Stimulated activated effector memory CD8-positive, alpha-beta T cell treated with anti-CD3 and anti-CD28 coated beads, Interleukin-12 subunit alpha, Interleukin-12 subunit beta, amount 100 ng/mL, for 72 hours (primary cell): ENCODE data around the gene NR0B1.

Experiments used
- ATAC-seq: fragments of 150-1000 bp; cut with Tn5 transposase; 2 replicates; pipeline ENCODE4 v1.10.0; 2021
- DNase-seq, 2 donors: peaks; one replicate each; pipeline ENCODE4 v3.0.0; 2021 to 2022; ENCODE audit warnings: low spot score in 2 of 2
- H3K27ac Mint-ChIP-seq: one replicate; pipeline ENCODE4 v1.8.0; 2022; ENCODE audit warnings: mild to moderate bottlenecking, mixed read lengths
- H3K36me3 Mint-ChIP-seq: one replicate; pipeline ENCODE4 v1.8.0; 2022; ENCODE audit warnings: mild to moderate bottlenecking, mixed read lengths
- H3K4me1 Mint-ChIP-seq: one replicate; pipeline ENCODE4 v1.8.0; 2022; ENCODE audit warnings: mixed read lengths
- H3K4me3 Mint-ChIP-seq: one replicate; pipeline ENCODE4 v1.8.0; 2022; ENCODE audit warnings: mild to moderate bottlenecking, mixed read lengths
- H3K9me3 Mint-ChIP-seq: one replicate; pipeline ENCODE4 v1.8.0; 2022; ENCODE audit warnings: mixed read lengths

The NR0B1 gene, protein sequence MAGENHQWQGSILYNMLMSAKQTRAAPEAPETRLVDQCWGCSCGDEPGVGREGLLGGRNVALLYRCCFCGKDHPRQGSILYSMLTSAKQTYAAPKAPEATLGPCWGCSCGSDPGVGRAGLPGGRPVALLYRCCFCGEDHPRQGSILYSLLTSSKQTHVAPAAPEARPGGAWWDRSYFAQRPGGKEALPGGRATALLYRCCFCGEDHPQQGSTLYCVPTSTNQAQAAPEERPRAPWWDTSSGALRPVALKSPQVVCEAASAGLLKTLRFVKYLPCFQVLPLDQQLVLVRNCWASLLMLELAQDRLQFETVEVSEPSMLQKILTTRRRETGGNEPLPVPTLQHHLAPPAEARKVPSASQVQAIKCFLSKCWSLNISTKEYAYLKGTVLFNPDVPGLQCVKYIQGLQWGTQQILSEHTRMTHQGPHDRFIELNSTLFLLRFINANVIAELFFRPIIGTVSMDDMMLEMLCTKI

DNA sequence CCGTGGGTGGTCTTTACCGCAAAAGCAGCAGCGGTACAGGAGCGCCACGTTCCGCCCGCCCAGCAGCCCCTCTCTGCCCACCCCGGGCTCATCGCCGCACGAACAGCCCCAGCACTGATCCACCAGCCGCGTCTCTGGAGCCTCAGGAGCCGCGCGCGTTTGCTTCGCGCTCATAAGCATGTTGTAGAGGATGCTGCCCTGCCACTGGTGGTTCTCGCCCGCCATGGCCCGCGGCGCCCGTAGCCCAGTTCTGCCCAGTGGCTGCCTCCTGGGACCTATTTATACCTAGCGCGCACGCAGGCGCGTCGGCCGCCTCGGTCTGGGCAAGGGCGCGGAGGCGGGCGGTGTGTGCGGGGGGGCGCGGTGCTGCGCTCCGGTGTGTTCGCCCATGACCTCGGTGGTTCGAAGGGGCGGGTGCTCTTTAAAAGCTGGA is at the start of gene NR0B1:
NR0B1 (minus strand) TSS at position 252 of the 433 bp plus-strand sequence; CDS start at position 225, 27 bp downstream.
- H3K9me3 Mint-ChIP-seq = no peaks in the 10 kb centered on the region
- no peaks in the 10 kb centered on the region for H3K36me3 Mint-ChIP-seq
- no peak within 1 kb of the TSS for H3K27ac Mint-ChIP-seq
- no peaks in the 10 kb centered on the region for H3K4me1 Mint-ChIP-seq
- DNase-seq = no peak
- no peak within 1 kb of the TSS for H3K4me3 Mint-ChIP-seq
- no peak for ATAC-seq

DNA sequence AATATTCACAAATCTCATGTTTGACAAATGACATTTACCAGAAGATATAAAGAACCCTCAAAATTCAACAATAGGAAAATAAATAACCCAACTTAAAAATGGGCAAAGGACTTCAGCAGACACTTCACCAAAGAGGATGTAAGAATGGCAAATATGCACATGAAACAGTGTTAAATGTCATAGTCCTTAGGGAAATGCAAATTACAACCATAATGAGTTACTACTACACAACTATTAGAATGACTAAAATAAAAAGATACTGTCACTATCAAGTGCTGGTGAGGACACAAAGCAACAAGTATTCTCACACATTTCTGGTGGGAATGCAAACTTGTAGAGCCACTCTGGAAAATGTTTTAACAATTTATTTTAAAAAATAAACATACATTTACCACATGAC is 40.8 kb upstream of the NR0B1 start:
- ATAC-seq (no peak), DNase-seq (no peak)
- Mint-ChIP-seq H3K9me3 (no peaks in the 10 kb centered on the region), H3K4me3 (no peak overlapping the region), H3K27ac (no peak overlapping the region), H3K4me1 (no peaks in the 10 kb centered on the region), H3K36me3 (no peaks in the 10 kb centered on the region)

DNA sequence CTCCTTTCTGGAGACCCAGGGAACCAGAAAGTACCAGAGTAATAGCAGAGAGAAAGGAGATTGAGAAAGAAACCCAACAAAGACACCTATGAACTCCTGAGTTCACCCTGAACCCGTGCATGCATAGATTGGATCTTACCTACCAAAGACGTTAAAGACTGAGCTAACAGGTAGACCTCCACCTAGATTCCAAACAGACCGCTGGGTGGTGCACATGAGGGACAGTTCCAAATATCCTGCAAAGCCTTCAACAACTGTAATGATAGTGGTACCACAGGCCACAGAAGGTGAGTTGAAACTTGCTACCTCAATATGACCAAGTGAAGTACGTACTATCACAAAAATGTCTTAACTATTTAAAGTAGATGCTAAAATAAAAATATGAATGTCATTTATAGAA is 34.0 kb upstream of the NR0B1 start:
- no peak for DNase-seq
- H3K27ac Mint-ChIP-seq = no peak overlapping the region
- H3K4me3 Mint-ChIP-seq = no peak overlapping the region
- no peak for ATAC-seq
- H3K36me3 Mint-ChIP-seq = no peaks in the 10 kb centered on the region
- peaks cover 3% of the 10 kb centered on the region for H3K9me3 Mint-ChIP-seq
- H3K4me1 Mint-ChIP-seq = no peaks in the 10 kb centered on the region

DNA sequence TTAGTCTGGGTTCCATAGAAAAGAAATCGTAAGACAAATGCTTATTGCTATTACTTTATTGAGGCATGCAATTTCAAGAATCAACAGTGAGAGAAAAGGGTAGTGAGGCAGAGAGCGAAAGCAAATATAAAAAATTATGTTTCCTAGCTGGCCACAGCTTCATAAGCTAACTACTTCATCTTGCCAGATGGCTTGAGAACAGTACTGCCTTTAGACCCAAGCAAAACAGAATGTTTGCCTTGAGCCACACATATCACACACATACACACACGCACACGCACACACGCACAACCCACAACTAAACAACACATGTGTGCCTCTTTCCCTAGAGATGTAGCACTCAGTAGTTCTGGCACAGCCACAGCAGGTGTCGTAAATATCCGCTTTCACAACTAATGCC is 31.6 kb upstream of the NR0B1 start:
- peaks cover 3% of the 10 kb centered on the region for H3K9me3 Mint-ChIP-seq
- no peak for ATAC-seq

DNA sequence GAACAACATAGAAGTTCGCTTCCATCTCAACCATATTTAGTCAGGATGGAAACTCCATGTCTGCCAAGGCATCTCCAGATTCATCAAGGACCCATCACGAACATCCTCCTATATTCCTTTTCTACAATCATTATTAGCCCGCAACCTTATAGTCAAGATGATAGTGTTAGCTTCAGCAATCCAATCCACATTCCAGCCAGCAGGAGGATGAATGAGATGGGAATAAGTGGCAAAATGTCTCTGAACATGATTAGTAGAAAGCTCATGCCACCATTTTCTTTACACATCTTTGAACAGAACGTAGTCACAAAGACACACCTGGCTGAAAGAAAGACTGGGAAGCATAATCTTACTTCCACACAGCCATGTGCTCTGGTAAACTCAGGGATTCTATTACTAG is 18.6 kb upstream of the NR0B1 start:
- H3K4me3 Mint-ChIP-seq = no peak overlapping the region
- ATAC-seq (no peak), DNase-seq (no peak)
- peaks cover 3% of the 10 kb centered on the region for H3K9me3 Mint-ChIP-seq
- no peaks in the 10 kb centered on the region for H3K4me1 Mint-ChIP-seq
- no peak overlapping the region for H3K27ac Mint-ChIP-seq
- no peaks in the 10 kb centered on the region for H3K36me3 Mint-ChIP-seq

More for the DNA sequence above, 31.6 kb upstream of the NR0B1 start:
- no peaks in the 10 kb centered on the region for H3K36me3 Mint-ChIP-seq
- no peak for DNase-seq
- H3K4me3 Mint-ChIP-seq = no peak overlapping the region
- no peaks in the 10 kb centered on the region for H3K4me1 Mint-ChIP-seq
- no peak overlapping the region for H3K27ac Mint-ChIP-seq

DNA sequence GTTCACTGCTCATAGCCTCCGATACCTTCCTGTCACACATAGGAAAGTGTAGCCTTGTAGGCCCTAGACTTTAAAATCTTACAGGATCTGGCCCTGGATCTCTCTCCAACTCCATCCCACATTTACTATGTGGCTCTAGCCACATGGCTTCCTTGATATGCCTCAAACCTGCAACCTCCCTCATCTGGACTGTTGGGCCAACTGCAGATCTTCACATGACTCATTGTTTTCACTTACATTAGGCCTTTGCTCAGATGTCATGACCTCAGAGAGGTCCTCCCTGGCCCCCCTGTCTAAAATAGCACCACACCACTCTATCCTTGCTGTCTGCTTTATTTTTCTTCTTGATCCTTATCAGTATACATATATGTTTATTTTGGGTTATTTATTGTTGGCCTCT is 8.1 kb upstream of the NR0B1 start:
- Mint-ChIP-seq H3K4me1 (no peaks in the 10 kb centered on the region), H3K36me3 (no peaks in the 10 kb centered on the region), H3K4me3 (no peak overlapping the region), H3K27ac (no peak overlapping the region), H3K9me3 (no peaks in the 10 kb centered on the region)
- no peak for ATAC-seq
- no peak for DNase-seq

DNA sequence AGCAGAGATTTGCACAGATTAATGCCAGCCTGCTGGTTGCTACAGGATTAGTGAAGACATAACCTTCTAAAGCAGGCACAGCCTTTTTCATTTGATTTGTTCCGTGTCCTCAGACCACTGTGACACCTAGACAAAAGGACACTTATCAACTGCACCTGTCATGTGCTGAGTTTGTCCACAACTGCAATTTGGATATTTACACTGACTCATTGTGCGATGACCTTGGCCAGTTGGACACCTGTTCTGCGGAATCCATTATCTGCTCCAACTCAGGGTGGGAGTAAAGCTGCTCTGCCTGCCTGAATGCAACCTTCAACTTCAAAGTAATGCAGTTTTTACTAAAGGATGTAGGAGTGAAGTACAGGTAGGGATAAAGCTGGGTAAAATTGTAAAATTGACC is 4.1 kb upstream of the NR0B1 start:
- no peaks in the 10 kb centered on the region for H3K4me1 Mint-ChIP-seq
- H3K9me3 Mint-ChIP-seq = no peaks in the 10 kb centered on the region
- DNase-seq (no peak), ATAC-seq (no peak)
- H3K4me3 Mint-ChIP-seq = no peak overlapping the region
- no peaks in the 10 kb centered on the region for H3K36me3 Mint-ChIP-seq
- no peak overlapping the region for H3K27ac Mint-ChIP-seq

DNA sequence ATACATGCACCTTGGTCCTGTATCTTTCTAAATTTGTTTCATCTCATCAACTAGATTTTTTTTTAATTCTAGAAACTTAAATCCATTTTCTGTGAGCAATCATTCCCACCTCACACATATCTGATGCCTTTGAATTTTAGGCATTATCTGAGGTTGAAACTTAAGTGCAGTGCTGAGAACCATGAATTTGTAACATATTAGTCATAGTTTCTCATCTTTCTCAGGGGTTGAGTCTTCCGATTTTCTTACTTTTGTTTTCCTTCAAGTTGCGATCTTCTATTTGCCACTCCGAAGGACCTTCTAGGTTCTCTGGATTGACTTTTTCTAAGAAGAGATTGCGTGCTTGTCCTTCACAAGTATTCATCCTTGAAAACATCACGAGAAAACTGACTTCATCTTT is 3.7 kb upstream of the NR0B1 start:
- Mint-ChIP-seq H3K4me3 (no peak overlapping the region), H3K4me1 (no peaks in the 10 kb centered on the region), H3K36me3 (no peaks in the 10 kb centered on the region), H3K9me3 (no peaks in the 10 kb centered on the region), H3K27ac (no peak overlapping the region)
- no peak for DNase-seq
- ATAC-seq = no peak

DNA sequence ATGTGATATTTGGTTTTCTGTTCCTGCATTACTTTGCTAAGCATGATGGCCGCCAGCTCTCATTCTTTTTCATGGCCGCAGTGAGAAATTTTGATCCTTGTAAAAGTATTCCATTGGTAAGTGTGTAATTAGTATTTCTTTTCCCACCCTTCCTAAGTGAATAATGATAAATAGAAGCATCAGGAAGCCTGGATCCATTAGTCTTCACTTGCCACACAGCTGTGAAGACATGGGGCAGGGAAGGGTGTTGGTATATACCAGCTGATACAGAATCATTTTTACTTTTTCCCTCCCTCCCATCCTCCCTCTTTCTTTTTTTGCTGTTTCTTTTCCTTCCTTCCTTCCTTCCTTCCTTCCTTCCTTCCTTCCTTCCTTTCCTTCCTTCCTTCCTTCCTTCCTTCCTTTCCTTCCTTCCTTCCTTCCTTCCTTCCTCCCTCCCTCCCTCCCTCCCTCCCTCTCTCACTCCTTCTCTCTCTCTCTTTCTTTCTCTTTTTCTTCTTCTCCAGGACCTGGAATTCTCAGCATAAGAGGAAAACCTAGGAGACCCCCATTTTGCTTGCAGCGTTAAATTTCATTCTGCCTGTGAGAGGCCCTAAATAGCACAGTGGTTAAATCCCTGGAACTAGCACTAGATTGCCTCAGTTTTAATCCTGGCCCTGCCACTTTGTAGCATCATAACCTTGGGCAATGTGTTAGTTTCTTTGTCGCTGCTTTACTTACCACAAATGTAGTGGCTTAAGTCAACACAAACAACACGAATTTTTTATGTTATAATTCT is 1.4 kb upstream of the NR0B1 start:
- Mint-ChIP-seq H3K9me3 (no peaks in the 10 kb centered on the region), H3K4me1 (no peaks in the 10 kb centered on the region), H3K4me3 (no peak overlapping the region), H3K36me3 (no peaks in the 10 kb centered on the region), H3K27ac (no peak overlapping the region)
- ATAC-seq (no peak), DNase-seq (no peak)

DNA sequence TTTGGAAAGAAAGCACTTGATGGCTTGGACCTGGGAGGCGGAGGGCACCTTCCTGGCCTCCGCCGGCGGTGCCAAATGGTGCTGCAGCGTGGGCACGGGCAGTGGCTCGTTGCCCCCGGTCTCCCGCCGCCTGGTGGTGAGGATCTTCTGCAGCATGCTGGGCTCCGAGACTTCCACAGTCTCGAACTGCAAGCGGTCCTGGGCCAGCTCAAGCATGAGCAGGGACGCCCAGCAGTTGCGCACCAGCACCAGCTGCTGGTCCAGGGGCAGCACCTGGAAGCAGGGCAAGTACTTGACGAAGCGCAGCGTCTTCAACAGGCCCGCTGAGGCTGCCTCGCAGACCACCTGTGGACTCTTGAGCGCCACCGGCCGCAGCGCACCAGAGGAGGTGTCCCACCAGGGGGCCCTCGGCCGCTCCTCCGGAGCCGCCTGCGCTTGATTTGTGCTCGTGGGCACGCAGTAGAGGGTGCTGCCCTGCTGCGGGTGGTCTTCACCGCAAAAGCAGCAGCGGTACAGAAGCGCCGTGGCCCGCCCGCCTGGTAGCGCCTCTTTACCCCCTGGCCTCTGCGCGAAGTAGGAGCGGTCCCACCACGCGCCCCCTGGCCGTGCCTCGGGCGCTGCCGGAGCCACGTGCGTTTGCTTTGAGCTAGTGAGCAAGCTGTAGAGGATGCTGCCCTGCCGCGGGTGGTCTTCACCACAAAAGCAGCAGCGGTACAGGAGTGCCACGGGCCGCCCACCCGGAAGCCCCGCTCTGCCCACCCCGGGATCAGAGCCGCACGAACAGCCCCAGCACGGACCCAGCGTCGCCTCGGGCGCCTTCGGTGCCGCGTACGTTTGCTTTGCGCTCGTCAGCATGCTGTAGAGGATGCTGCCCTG is 689 bp downstream of the NR0B1 start:
- Mint-ChIP-seq H3K4me3 (no peak overlapping the region), H3K36me3 (no peaks in the 10 kb centered on the region), H3K27ac (no peak overlapping the region), H3K9me3 (no peaks in the 10 kb centered on the region), H3K4me1 (no peaks in the 10 kb centered on the region)
- ATAC-seq = no peak
- no peak for DNase-seq

DNA sequence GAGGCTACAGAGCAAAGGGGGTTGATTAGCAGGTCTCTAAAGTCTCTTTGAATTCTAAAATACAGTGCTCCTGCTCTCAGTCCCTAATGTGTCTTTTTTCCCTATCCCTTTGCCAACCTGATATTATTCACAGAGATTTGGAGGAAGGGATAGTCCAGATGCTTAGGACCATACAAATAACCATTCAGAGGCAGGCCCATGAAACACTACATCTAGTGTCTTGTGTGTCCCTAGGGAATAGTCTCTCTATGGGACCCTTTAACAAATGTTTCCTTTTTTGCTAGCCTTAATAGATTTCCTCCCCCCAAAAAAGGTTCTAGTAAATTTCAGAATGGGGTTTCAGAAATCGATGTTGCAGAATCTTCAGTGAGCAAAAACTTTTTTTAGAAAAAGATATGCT is 1.7 kb downstream of the NR0B1 start:
- Mint-ChIP-seq H3K4me3 (no peak overlapping the region), H3K36me3 (no peaks in the 10 kb centered on the region), H3K27ac (no peak overlapping the region), H3K9me3 (no peaks in the 10 kb centered on the region), H3K4me1 (no peaks in the 10 kb centered on the region)
- ATAC-seq (no peak), DNase-seq (no peak)

DNA sequence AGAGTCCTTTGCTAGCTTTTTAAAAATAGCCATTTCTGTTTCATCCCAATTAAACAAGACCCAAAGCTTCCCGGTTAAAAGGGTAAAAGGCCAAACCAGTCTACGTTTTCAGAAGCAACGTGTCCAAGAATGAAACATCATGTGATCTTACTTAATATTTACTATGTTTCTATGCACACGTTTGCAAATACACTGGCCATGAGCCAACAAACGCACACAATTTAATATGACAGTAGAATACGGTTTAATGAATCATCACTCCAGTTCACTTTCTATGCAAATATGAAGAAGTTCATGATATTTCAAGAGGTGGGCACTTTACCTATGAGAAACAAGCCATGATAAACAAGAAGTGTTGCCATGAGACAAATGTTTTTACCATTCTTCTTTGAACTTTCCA is 4.3 kb downstream of the NR0B1 start:
- peaks cover 4% of the 10 kb centered on the region for H3K9me3 Mint-ChIP-seq
- H3K4me3 Mint-ChIP-seq = no peak overlapping the region
- ATAC-seq (no peak), DNase-seq (no peak)
- no peaks in the 10 kb centered on the region for H3K4me1 Mint-ChIP-seq
- no peaks in the 10 kb centered on the region for H3K36me3 Mint-ChIP-seq
- no peak overlapping the region for H3K27ac Mint-ChIP-seq

DNA sequence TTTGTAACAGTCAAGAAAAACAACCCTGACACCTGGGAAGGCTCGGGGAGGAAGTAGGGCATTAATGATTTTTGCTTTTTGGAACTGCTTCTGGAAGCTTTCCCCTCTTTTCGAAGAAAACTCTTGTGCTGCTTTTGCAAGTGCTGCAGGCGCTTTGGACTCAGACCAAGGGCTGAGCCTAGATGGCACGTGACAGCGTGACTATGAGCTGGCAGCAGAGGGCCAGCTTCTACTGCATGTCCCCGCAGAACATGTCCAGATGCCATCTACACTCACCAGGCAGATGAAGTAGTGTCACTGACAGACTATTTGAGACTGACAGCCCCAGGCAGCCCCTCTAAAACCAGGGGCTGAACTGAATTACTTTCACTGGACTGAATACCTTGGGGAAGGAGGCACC is 6.2 kb downstream of the NR0B1 start:
- Mint-ChIP-seq H3K4me3 (no peak overlapping the region), H3K4me1 (no peaks in the 10 kb centered on the region), H3K36me3 (no peaks in the 10 kb centered on the region), H3K27ac (no peak overlapping the region), H3K9me3 (peaks cover 4% of the 10 kb centered on the region)
- no peak for DNase-seq
- no peak for ATAC-seq

DNA sequence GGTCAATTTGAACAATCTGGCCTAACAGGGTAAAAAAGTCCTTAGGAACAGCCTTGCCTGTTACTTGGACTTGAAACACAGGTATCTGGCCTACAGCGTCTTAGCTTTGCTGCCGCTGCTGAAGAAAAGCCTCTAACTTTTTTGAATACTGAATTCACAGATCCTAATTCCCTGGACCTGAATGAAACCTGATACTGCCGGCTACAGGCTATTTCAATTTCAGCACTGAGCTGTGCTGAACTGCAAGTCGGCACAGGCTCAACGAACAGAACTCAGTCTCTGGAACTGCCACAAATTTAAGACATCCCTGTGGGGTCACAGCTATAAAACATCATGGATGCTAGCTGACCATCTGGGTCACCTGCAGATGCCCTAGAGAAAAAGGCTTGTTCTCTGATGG is 7.2 kb downstream of the NR0B1 start:
- no peak for DNase-seq
- Mint-ChIP-seq H3K4me3 (no peak overlapping the region), H3K36me3 (no peaks in the 10 kb centered on the region), H3K9me3 (peaks cover 4% of the 10 kb centered on the region), H3K4me1 (no peaks in the 10 kb centered on the region), H3K27ac (no peak overlapping the region)
- no peak for ATAC-seq

DNA sequence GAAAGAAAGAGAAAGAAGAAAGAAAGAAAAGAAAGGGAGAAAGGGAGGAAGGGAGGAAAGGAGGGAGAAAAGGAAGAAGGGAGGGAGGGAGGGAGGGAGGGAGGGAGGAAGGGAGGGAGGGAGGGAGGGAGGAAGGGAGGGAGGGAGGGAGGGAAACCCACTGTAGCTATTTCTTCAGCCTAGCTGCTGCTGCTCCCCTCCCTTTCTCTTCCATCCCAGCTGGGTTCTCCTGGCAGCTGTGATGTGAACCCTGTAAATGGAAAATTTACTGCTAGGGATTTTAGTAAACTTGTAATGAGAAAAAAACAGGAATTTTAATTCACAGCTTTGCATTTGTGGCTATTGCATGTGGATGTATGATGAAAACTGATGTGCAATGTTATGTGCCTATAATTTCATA is 8.0 kb downstream of the NR0B1 start:
- no peak for ATAC-seq
- Mint-ChIP-seq H3K36me3 (no peaks in the 10 kb centered on the region), H3K4me3 (no peak overlapping the region), H3K27ac (no peak overlapping the region), H3K9me3 (peaks cover 4% of the 10 kb centered on the region), H3K4me1 (no peaks in the 10 kb centered on the region)
- DNase-seq = no peak
